ENCODE results near the gene HS3ST4. TPM values are rescaled to one million over a fixed set of nuclear protein-coding genes. Genes with fewer than 3 reads are reported as not detected.

Gene HS3ST4
- total and polyA plus RNA-seq, 8 donors: 0.58 to 1.7 (median 0.81) TPM; not detected in 3

DNA sequence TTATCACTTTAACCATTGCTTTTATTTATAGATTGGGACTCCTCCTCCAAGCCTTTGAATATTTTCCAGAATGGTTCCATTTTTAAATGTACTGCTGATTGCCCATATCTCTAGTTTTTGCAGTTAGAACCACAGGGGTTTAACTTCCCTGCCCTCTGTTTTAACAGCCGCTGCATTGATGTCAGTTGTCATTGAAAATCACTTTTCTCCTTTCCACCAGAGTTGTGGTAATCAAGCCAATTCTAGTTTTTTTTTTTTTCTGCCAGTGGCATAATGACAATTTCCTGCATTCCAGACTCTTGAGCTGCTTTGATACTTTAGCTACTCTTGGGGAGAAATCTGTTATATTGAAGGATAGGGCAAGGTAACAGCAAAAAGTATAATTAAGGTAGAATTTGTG, 91.5 kb downstream of the HS3ST4 start:
- WGBS, 5 donors: 58 to 75% (median 67%) methylated on average over 1 of the region's 1 CpG
- intact Hi-C loops (cut with DNase I; ENCODE audit: low total_unique reads): no loop called here
- TF ChIP-seq POLR2AphosphoS5 (IDR thresholded peaks at IDR 0.05) (no peak), POLR2A (IDR thresholded peaks at IDR 0.05) (no peak), EP300 (IDR thresholded peaks at IDR 0.05) (no peak)
- TF ChIP-seq, protein P1, sequence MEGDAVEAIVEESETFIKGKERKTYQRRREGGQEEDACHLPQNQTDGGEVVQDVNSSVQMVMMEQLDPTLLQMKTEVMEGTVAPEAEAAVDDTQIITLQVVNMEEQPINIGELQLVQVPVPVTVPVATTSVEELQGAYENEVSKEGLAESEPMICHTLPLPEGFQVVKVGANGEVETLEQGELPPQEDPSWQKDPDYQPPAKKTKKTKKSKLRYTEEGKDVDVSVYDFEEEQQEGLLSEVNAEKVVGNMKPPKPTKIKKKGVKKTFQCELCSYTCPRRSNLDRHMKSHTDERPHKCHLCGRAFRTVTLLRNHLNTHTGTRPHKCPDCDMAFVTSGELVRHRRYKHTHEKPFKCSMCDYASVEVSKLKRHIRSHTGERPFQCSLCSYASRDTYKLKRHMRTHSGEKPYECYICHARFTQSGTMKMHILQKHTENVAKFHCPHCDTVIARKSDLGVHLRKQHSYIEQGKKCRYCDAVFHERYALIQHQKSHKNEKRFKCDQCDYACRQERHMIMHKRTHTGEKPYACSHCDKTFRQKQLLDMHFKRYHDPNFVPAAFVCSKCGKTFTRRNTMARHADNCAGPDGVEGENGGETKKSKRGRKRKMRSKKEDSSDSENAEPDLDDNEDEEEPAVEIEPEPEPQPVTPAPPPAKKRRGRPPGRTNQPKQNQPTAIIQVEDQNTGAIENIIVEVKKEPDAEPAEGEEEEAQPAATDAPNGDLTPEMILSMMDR (IDR thresholded peaks at IDR 0.05): no peak

DNA sequence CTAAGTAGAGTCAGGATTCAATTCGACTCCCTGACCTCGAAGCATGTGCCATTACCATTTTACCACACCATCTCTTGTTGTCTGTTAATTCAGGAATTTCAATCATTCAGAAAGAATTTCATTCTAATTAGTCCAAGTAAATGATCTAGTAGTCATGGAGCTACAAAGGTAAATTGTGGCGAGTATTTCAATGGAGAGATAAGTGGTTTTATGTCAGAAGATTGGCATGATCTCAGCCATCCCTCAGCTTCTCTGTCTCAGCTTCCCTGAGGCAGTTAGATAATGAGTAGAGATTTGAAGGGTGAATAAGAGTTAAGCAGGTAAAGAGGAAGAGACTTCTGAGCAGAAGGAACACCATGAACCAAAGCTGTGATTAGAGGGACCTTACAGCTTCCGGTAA, 93.6 kb downstream of the HS3ST4 start:
- H3K36me3 ChIP-seq: no peaks in the 10 kb centered on the region
- DNase-seq: no peak
- WGBS, 5 donors: 57 to 86% (median 72%) methylated on average over 4 of the region's 4 CpGs
- H3K9me3 ChIP-seq: no peaks in the 10 kb centered on the region
- intact Hi-C loops (cut with DNase I; ENCODE audit: low total_unique reads): no loop called here
- H3K27ac ChIP-seq: no peak overlapping the region
- H3K4me1 ChIP-seq: no peaks in the 10 kb centered on the region
- H3K27me3 ChIP-seq: no peaks in the 10 kb centered on the region
- TF ChIP-seq EP300 (IDR thresholded peaks at IDR 0.05) (no peak), POLR2AphosphoS5 (IDR thresholded peaks at IDR 0.05) (no peak), POLR2A (IDR thresholded peaks at IDR 0.05) (no peak)
- TF ChIP-seq, protein P1 (IDR thresholded peaks at IDR 0.05): no peak
- no peak overlapping the region for H3K4me3 ChIP-seq

More for the DNA sequence above, 91.5 kb downstream of the HS3ST4 start:
- H3K9me3 ChIP-seq: no peaks in the 10 kb centered on the region
- no peak overlapping the region for H3K27ac ChIP-seq
- H3K4me1 ChIP-seq: no peaks in the 10 kb centered on the region
- no peaks in the 10 kb centered on the region for H3K36me3 ChIP-seq
- DNase-seq: no peak
- no peak overlapping the region for H3K4me3 ChIP-seq
- H3K27me3 ChIP-seq: no peaks in the 10 kb centered on the region

DNA sequence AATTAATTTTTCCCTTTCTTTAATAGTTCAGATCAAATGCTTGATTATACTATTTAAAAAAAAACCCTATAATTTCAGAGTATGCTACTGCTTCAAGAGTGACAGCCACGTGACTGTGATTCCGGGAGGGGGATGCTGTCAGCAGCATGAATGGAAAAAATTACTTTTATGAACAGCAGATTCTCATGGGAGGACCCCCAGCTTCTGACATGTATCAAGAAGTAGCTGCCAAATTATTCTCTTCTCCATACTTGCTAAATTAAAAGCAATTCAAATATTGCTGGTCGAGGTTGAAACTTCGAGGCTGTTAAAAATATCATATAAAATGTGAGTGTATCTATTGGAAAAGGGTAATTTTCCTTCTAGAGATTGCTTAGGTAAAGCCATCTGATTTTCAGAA, 95.0 kb downstream of the HS3ST4 start:
- Histone ChIP-seq H3K36me3 (no peaks in the 10 kb centered on the region), H3K27me3 (no peaks in the 10 kb centered on the region), H3K4me3 (no peak overlapping the region), H3K4me1 (no peaks in the 10 kb centered on the region), H3K27ac (no peak overlapping the region), H3K9me3 (no peaks in the 10 kb centered on the region)
- TF ChIP-seq POLR2AphosphoS5 (IDR thresholded peaks at IDR 0.05) (no peak), EP300 (IDR thresholded peaks at IDR 0.05) (no peak), POLR2A (IDR thresholded peaks at IDR 0.05) (no peak)
- TF ChIP-seq, protein P1 (IDR thresholded peaks at IDR 0.05): no peak
- no peak for DNase-seq
- intact Hi-C loops (cut with DNase I; ENCODE audit: low total_unique reads): no loop called here
- 70 to 91% (median 85%) methylated on average over 4 of the region's 4 CpGs for WGBS, 5 donors

- WGBS, 5 donors: 54 to 73% (median 57%) methylated on average over 1 of the region's 1 CpG
- Histone ChIP-seq H3K27ac (no peak overlapping the region), H3K27me3 (no peaks in the 10 kb centered on the region), H3K4me1 (no peaks in the 10 kb centered on the region), H3K9me3 (no peaks in the 10 kb centered on the region), H3K36me3 (no peaks in the 10 kb centered on the region), H3K4me3 (no peak overlapping the region)
- TF ChIP-seq POLR2AphosphoS5 (IDR thresholded peaks at IDR 0.05) (no peak), POLR2A (IDR thresholded peaks at IDR 0.05) (no peak)
- DNase-seq: no peak
- intact Hi-C loops (cut with DNase I; ENCODE audit: low total_unique reads): no loop called here
These were observed 96.9 kb downstream of the HS3ST4 start for GRCh38 chr16:25788637-25789036.

DNA sequence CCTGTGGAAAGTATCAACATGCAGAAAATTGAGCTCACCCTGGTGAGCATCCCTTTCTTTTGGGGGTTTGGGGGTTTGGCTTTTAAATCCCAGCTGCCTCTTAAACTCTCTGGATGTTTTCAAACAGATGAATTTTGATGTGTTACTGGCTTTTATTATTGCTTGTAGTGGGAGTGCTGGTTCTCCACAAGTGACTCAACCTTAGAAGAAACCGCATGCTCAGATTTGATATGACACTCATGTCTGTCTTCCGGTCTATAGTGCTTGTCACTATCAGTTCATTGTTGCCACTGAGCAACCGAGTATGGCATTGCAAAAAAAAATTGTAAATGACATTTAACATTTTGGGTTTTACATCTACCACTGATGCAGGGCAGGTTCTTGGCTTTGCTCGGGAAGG, 104.5 kb downstream of the HS3ST4 start:
- Histone ChIP-seq H3K27ac (no peak overlapping the region), H3K4me1 (no peaks in the 10 kb centered on the region), H3K27me3 (no peaks in the 10 kb centered on the region), H3K4me3 (no peak overlapping the region), H3K9me3 (peaks cover 0 to 7% (median 3%) of the 10 kb centered on the region in 4 donors), H3K36me3 (no peaks in the 10 kb centered on the region)
- DNase-seq: no peak
- intact Hi-C loops (cut with DNase I; ENCODE audit: low total_unique reads): no loop called here
- 80 to 93% (median 87%) methylated on average over 4 of the region's 4 CpGs for WGBS, 5 donors
- TF ChIP-seq POLR2AphosphoS5 (IDR thresholded peaks at IDR 0.05): no peak
- TF ChIP-seq, protein P1 (IDR thresholded peaks at IDR 0.05): no peak
- no peak for TF ChIP-seq POLR2A (IDR thresholded peaks at IDR 0.05)
- no peak for TF ChIP-seq EP300 (IDR thresholded peaks at IDR 0.05)

Measured in stomach (tissue), 9 donors.